Choroid plexus epithelial cell (primary cell): ENCODE results near the gene BTG1.
"Not testable (repeated sequence)": the region's sequence is repeated elsewhere in the genome, so short reads cannot be mapped to it uniquely, and the experiment has no call there.

Source experiments
- DNase-seq: peaks from one replicate; pipeline ENCODE4 v3.0.0-alpha.2; 2010; ENCODE audit warnings: low read depth
- H3K4me3 ChIP-seq: 2 replicates; pipeline ENCODE4 v1.5.1; 2011; ENCODE audit warnings: low read depth, mild to moderate bottlenecking, control low read depth, low read length, moderate library complexity
- TF ChIP-seq, protein P1 (sequence below): conservative IDR thresholded peaks from 2 replicates; pipeline ENCODE4 v1.5.1; 2011; ENCODE audit warnings: low read depth, mild to moderate bottlenecking, control low read depth, inconsistent platforms, low read length, moderate library complexity

Gene BTG1

DNA sequence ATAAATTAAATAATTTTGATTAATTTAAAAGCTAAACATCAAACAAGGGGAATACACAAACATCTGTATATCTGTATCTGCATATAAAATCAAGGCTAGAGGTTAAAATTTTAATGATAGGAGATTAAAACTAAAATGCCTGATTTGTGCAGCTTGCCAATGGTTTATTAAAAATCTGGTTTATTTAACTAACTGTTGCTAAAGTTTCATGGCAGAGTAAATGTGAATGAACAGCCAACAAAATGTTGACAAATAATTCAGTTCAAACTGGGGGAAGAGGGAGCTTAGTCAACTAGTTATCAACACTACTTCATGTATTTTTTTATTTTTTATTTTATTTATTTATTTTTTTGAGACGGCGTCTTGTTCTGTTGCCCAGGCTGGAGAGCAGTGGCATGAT, 43.0 kb downstream of the BTG1 start:
- DNase-seq, result no peak
- TF ChIP-seq, protein P1, sequence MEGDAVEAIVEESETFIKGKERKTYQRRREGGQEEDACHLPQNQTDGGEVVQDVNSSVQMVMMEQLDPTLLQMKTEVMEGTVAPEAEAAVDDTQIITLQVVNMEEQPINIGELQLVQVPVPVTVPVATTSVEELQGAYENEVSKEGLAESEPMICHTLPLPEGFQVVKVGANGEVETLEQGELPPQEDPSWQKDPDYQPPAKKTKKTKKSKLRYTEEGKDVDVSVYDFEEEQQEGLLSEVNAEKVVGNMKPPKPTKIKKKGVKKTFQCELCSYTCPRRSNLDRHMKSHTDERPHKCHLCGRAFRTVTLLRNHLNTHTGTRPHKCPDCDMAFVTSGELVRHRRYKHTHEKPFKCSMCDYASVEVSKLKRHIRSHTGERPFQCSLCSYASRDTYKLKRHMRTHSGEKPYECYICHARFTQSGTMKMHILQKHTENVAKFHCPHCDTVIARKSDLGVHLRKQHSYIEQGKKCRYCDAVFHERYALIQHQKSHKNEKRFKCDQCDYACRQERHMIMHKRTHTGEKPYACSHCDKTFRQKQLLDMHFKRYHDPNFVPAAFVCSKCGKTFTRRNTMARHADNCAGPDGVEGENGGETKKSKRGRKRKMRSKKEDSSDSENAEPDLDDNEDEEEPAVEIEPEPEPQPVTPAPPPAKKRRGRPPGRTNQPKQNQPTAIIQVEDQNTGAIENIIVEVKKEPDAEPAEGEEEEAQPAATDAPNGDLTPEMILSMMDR, result no peak
- no peak overlapping the region for H3K4me3 ChIP-seq

DNA sequence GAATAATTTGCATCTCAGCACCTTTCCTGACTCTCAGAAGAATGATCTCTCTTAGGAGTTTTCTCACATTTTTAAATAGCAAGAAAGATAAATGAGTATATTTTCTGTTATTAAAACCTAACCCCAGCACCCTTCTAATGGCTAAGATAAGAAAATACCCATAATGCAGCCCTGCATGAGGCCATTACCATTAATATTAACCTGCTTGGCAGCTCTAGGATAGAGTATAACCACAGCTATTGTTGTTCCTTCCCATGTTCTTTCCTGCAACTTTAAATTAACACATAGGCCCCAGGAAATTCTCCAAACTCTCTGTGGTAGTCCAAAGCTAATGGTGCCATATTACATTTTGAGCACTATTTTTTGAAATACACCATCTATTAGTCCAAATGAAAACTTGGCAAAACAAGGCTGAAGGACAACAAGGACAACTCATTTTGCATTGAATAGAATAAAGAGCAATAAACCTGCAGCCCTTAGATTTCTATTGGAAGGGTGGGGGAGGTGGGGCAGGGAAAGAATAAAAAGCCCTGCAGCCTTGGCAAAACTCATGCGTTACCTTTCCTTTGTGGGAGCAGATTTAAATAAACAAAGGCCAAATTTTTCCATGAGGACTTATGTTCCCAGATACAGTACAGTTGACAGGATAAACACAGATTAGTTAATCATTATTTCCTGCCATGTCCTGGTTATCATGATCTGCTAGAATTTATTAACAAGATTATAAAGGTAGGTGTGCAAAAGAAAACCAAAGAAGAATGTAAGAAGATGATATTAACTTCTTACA, 46.9 kb downstream of the BTG1 start:
- no peak overlapping the region for H3K4me3 ChIP-seq
- TF ChIP-seq, protein P1, result no peak
- DNase-seq, result no peak

DNA sequence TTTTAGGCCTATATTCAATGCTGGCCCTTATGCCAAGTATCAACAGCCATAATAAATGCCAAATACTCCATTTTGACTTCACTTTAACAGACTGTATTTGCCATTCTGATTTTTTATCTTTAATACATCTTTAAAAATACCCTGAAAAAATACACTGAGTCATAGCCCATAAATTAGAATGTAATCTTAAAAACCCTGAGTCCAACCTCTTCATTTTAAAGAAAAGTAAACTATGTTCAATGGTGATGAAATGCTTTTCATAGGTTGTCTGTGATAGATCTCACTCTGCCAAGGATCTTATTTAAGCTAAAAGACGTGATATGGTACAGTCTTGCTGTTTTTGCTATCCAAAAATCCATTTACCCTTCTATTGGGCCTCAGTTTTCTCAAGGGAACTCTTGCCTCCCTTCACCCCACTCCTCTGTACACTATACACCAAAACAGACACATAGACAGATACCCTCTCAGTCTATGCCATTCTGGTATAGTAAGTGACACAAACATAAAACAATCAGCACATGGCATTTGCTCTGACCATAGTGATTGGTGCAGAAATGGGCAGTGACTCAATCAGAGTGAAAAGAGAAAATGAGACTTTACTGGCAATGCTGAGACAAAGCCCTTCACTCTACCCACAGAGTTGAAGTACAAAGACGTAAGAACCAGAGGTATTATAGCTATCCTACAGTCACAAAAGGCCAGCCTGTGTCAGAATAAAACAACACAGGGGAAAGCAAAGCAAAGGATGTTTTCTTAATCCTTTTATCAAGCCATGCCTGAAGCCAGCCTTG, 49.1 kb downstream of the BTG1 start:
- TF ChIP-seq, protein P1, result no peak
- peak; percentile 76 for DNase-seq
- H3K4me3 ChIP-seq, result no peak overlapping the region

DNA sequence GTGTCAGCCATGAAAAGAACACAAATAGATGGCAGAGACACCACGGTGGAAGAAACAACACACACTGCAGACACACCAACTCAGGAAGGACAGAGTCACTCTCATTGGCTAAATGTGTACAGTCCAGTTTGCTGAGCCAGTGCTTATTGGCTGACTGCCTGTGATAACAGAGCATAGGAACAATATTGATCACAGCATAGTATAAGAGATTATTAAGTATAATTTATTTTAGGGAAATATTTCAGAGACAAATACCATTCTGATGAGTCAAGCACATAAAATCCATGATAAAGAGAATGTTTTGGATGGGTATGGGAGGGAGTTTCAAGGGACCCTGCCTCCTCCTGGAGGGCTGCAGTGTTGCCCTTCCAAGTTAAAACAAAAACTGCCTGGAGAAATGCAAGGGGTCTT, 50.9 kb downstream of the BTG1 start:
- TF ChIP-seq, protein P1, result peak; percentile 44
- H3K4me3 ChIP-seq, result no peak overlapping the region
- peak; percentile 39 for DNase-seq

DNA sequence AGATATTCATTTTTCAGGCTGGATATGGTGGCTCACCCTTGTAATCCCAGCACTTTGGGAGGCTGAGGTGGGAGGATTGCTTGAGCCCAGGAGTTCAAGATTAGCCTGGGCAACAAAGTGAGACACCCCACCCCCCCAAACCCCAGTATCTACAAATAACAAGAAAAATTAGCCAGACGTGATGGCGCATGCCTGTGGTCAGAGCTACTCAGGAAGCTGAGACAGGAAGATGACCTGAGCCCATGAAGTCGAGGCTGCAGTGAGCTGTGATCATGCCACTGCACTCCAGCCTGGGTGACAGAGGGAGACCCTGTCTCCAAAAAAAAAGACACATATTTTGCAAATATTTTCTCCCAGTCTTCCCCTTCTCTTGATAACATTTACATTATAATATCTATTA, 51.3 kb downstream of the BTG1 start:
- peak; percentile 70 for DNase-seq
- not testable (repeated sequence) for H3K4me3 ChIP-seq
